Kidney (tissue), 14 donors: ENCODE measurements around the gene NAA35. TPM values are rescaled to one million over a fixed set of nuclear protein-coding genes. Genes with fewer than 3 reads are reported as not detected.

Experiments used
- DNase-seq, 5 donors: peaks; one replicate each; pipeline ENCODE4 v3.0.0-alpha.2; 2013 to 2020
- FAIRE-seq: peaks from 2 replicates; lab custom pipeline; 2012; peaks lifted over from hg19 to GRCh38; lab: Jason Lieb, UNC
- H3K27ac ChIP-seq, 2 donors: one replicate each; pipeline ENCODE4 v1.7.0; 2013; ENCODE audit warnings: low read depth in 2 of 2, low read length in 2 of 2, inconsistent platforms in 1 of 2
- H3K27me3 ChIP-seq: one replicate; pipeline ENCODE4 v1.7.1; 2013; ENCODE audit warnings: low read length, inconsistent platforms; ENCODE audit not compliant: control insufficient read depth, insufficient read depth
- H3K36me3 ChIP-seq, 3 donors: one replicate each; pipeline versions ENCODE4 v1.7.0 to v1.7.1; 2013; ENCODE audit warnings: low read length in 3 of 3, control low read depth in 1 of 3, inconsistent platforms in 1 of 3; ENCODE audit not compliant: insufficient read depth in 3 of 3, control insufficient read depth in 2 of 3
- H3K4me1 ChIP-seq, 3 donors: one replicate each; pipeline versions ENCODE4 v1.7.0 to v1.7.1; 2013; ENCODE audit warnings: low read length in 3 of 3, inconsistent platforms in 1 of 3, low read depth in 1 of 3; ENCODE audit not compliant: control insufficient read depth in 2 of 3, insufficient read depth in 2 of 3
- H3K4me3 ChIP-seq, 3 donors: one replicate each; pipeline versions ENCODE4 v1.7.0 to v1.8.1; 2013; ENCODE audit warnings: low read length in 3 of 3, control low read depth in 1 of 3, inconsistent platforms in 1 of 3
- H3K9ac ChIP-seq, 3 donors: one replicate each; pipeline versions ENCODE4 v1.7.0 to v1.7.1; 2013; ENCODE audit warnings: low read length in 3 of 3, control low read depth in 1 of 3, inconsistent platforms in 1 of 3
- H3K9me3 ChIP-seq, 3 donors: one replicate each; pipeline versions ENCODE4 v1.7.0 to v1.7.1; 2013; ENCODE audit warnings: low read length in 3 of 3, control low read depth in 1 of 3, inconsistent platforms in 1 of 3; ENCODE audit not compliant: control insufficient read depth in 2 of 3, insufficient read depth in 1 of 3
- intact Hi-C: fragments of 100-400 bp; cut with DNase I; formaldehyde crosslinking; loops from one replicate; pipeline ENCODE4 v1.11.1; 2022
- polyA plus RNA-seq: library from polyadenylated mRNA; stranded (reverse); fragments of 350-450 nt; fragmentation: Illumina TruSeq; extraction: RNeasy Lipid Tissue Mini Kit (QIAGEN cat#74804); gene quantifications from one replicate; pipeline ENCODE4 v1.2.3, GENCODE V29; 2014; ENCODE audit warnings: low read depth, low replicate concordance; ENCODE audit not compliant: insufficient read depth
- total RNA-seq: library from RNA; stranded (reverse); fragmentation: NEBNext Ultra II Directional; extraction: Animal tissue kit (Norgen Biotek cat#: 25700); gene quantifications from one replicate; pipeline ENCODE4 v1.2.1, GENCODE V29; 2021
- TF ChIP-seq, protein P1 (sequence below): IDR thresholded peaks from 3 replicates; pipeline ENCODE4 v1.5.1; 2012; ENCODE audit warnings: mild to moderate bottlenecking, moderate library complexity, borderline replicate concordance; ENCODE audit not compliant: insufficient read depth; ENCODE audit errors: extremely low read depth
- donor health status: control.
- donor health status: control.
- donor health status: control.
- donor health status: control.
- donor health status: control.
- donor health status: DM: yes; HTN: yes; CAD: no.
- donor health status: Normal renal cell carcinoma (clear cell type).

The NAA35 gene
- total and polyA plus RNA-seq, 2 donors from 2014 or later, result 10.8 to 25.3 TPM

DNA sequence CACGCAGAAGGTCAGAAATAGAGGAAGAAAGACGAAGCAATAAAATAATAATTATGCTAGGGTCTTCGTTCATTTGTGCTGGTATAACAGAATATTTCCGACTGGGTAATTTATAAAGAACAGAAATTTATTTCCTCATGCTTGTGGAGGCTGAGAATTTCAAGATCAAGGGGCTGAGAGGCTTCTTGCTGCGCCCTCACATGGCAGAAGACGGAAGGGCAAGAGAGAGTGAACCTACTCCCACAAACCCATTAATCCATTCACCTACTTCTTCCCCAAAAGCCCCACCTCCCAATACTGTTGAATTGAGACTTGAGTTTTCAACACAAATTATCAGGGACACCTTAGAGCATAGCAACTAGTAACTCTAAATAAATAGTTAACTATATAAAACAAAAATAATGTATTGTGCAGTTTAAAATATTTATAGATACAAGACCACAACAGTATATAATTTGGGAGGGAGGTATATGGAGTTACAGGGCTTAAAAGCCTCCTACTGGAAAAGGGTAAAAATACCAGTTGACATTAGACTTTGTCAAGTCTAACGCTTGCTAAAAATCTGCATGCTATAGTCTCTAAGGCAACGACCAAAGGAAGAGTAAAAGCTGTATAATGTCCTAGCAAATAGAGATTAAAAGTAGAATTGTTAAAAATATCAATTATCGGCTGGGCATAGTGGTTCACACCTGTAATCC lies 40.3 kb upstream of the NAA35 start:
- no peaks in the 10 kb centered on the region for H3K4me1 ChIP-seq
- no peaks in the 10 kb centered on the region for H3K9me3 ChIP-seq
- DNase-seq, result peak in 1 of 5 donors; percentile 14
- H3K9ac ChIP-seq, result no peak overlapping the region
- TF ChIP-seq, protein P1, sequence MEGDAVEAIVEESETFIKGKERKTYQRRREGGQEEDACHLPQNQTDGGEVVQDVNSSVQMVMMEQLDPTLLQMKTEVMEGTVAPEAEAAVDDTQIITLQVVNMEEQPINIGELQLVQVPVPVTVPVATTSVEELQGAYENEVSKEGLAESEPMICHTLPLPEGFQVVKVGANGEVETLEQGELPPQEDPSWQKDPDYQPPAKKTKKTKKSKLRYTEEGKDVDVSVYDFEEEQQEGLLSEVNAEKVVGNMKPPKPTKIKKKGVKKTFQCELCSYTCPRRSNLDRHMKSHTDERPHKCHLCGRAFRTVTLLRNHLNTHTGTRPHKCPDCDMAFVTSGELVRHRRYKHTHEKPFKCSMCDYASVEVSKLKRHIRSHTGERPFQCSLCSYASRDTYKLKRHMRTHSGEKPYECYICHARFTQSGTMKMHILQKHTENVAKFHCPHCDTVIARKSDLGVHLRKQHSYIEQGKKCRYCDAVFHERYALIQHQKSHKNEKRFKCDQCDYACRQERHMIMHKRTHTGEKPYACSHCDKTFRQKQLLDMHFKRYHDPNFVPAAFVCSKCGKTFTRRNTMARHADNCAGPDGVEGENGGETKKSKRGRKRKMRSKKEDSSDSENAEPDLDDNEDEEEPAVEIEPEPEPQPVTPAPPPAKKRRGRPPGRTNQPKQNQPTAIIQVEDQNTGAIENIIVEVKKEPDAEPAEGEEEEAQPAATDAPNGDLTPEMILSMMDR, result peak; percentile 22
- H3K27ac ChIP-seq, result no peak overlapping the region
- no peak for FAIRE-seq
- H3K36me3 ChIP-seq, result no peaks in the 10 kb centered on the region
- no peak overlapping the region for H3K4me3 ChIP-seq
- no peaks in the 10 kb centered on the region for H3K27me3 ChIP-seq
- intact Hi-C loops, result no loop called here

DNA sequence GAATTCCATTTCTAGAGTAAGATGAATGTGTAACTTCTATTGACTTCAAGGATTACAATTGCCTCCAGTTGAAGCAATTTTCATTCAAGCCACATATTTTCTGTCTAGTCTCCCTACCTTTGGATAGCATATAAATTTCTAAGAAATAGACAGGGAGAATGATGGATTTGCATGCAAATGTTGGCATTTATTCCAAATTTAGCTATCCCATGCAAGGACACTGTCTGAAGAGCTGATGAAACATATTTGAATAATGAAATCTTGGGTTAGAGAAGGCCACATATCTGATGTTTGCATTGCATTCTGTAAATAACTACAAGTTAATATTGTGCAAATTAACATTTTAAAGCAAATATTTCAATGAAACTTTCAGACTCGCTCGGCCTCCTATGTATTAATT lies 36.0 kb upstream of the NAA35 start:
- intact Hi-C loops, result no loop called here
- H3K9me3 ChIP-seq, result no peaks in the 10 kb centered on the region
- no peaks in the 10 kb centered on the region for H3K27me3 ChIP-seq
- DNase-seq (no peak), FAIRE-seq (no peak)
- no peak overlapping the region for H3K27ac ChIP-seq
- no peaks in the 10 kb centered on the region for H3K4me1 ChIP-seq
- H3K4me3 ChIP-seq, result no peak overlapping the region
- TF ChIP-seq, protein P1, result no peak
- H3K36me3 ChIP-seq, result no peaks in the 10 kb centered on the region
- H3K9ac ChIP-seq, result no peak overlapping the region

DNA sequence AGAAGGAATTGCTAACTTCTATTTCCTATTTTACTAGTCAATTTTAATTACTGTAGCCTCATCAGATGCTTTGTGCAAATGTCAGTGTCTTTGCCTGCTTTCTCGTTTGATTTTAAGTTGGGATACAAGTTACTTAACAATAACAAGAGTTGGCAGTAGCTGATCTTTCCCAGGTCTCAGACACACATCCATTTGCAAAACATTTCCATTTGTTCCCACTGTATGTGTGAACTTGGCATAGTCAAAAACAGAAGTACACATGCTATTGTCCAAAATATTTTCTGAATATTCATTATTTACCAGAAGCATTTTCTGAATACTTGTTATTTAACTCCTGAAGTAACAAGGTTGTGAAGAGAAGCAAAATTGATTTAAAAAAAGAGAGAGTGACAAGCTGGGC lies 35.0 kb upstream of the NAA35 start:
- H3K9me3 ChIP-seq, result no peaks in the 10 kb centered on the region
- no peak overlapping the region for H3K9ac ChIP-seq
- DNase-seq (no peak), FAIRE-seq (no peak)
- intact Hi-C loops, result no loop called here
- TF ChIP-seq, protein P1, result no peak
- no peak overlapping the region for H3K4me3 ChIP-seq
- H3K27ac ChIP-seq, result no peak overlapping the region
- H3K36me3 ChIP-seq, result no peaks in the 10 kb centered on the region
- no peaks in the 10 kb centered on the region for H3K4me1 ChIP-seq
- H3K27me3 ChIP-seq, result no peaks in the 10 kb centered on the region
